Panc1 (cell line): Measurements from ENCODE around the gene MAST4. TPM values are rescaled to one million over a fixed set of nuclear protein-coding genes. Genes with fewer than 3 reads are reported as not detected.

ENCODE experiments used
- ATAC-seq: fragments of 200-7000 bp; cut with Tn5 transposase; 2 replicates; pipeline ENCODE4 v1.9.1; 2020; ENCODE audit warnings: mild to moderate bottlenecking, moderate library complexity
- BruUV-seq: library from RNA; stranded (reverse); fragments of 400-500 nt; replicated peaks from 2 replicates; lab custom pipeline; 2021; lab: Mats Ljungman, UMichigan
- CTCF ChIA-PET: fragments of 300-600 bp; sonication (Branson Sonifier 250); formaldehyde crosslinking; loops from one replicate; lab custom pipeline; 2022; ENCODE audit warnings: antibody characterized with exemption; lab: Charles Lee
- POLR2A ChIA-PET: fragments of 300-600 bp; sonication (Branson Sonifier 250); formaldehyde crosslinking; loops from one replicate; lab custom pipeline; 2022; ENCODE audit warnings: antibody characterized with exemption; lab: Charles Lee
- DNase-seq: peaks from one replicate; pipeline ENCODE4 v3.0.0-alpha.2; 2010; ENCODE audit warnings: low read depth, low spot score
- H3K27ac ChIP-seq: 2 replicates; pipeline ENCODE4 v1.5.1; 2011; ENCODE audit warnings: mild to moderate bottlenecking, low read length, inconsistent platforms
- H3K27me3 ChIP-seq: fragments of 200-500 bp; sonication (Bioruptor generic); 2 replicates; pipeline ENCODE4 v1.6.0; 2014; ENCODE audit warnings: low read length, inconsistent platforms; ENCODE audit not compliant: control insufficient read depth, insufficient read depth
- H3K36me3 ChIP-seq: fragments of 200-500 bp; sonication (Bioruptor generic); 2 replicates; pipeline ENCODE4 v1.5.1; 2014; ENCODE audit warnings: inconsistent platforms, mild to moderate bottlenecking, low read length, moderate library complexity; ENCODE audit not compliant: control insufficient read depth, insufficient read depth
- H3K4me1 ChIP-seq: 2 replicates; pipeline ENCODE4 v1.5.1; 2011; ENCODE audit warnings: inconsistent platforms, mild to moderate bottlenecking, low read length, moderate library complexity; ENCODE audit not compliant: control insufficient read depth, insufficient read depth
- H3K4me3 ChIP-seq, 2 experiments: 2 replicates each; pipeline ENCODE4 v1.5.1; 2011 to 2012; ENCODE audit warnings: low read depth in 2 of 2, low read length in 2 of 2, mild to moderate bottlenecking in 2 of 2, inconsistent platforms in 1 of 2, moderate library complexity in 1 of 2
- H3K9me3 ChIP-seq: fragments of 200-500 bp; sonication (Bioruptor generic); 2 replicates; pipeline ENCODE4 v1.5.1; 2014; ENCODE audit warnings: low read depth, mild to moderate bottlenecking, inconsistent platforms, low read length, moderate library complexity; ENCODE audit not compliant: control insufficient read depth, insufficient read depth
- CTCF ChIP-seq: fragments of 450-650 bp; IDR thresholded peaks from 2 replicates; pipeline ENCODE4 v1.5.1; 2017; ENCODE audit warnings: mild to moderate bottlenecking
- POLR2AphosphoS5 ChIP-seq: IDR thresholded peaks from 2 replicates; pipeline ENCODE4 v1.6.1; 2012; ENCODE audit warnings: mild to moderate bottlenecking, low read depth, low read length, moderate library complexity
- REST ChIP-seq, 2 experiments: IDR thresholded peaks; 2 replicates each; pipeline ENCODE4 v1.6.1; 2011 to 2012; ENCODE audit warnings: low read depth in 2 of 2, control low read depth in 1 of 2, low read length in 1 of 2, mild to moderate bottlenecking in 1 of 2, moderate library complexity in 1 of 2; ENCODE audit not compliant: insufficient read depth in 1 of 2
- SIN3A ChIP-seq: IDR thresholded peaks from 2 replicates; pipeline ENCODE4 v1.6.1; 2012; ENCODE audit warnings: low read depth, mild to moderate bottlenecking, low read length, moderate library complexity, borderline replicate concordance; ENCODE audit not compliant: insufficient read depth
- TCF7L2 ChIP-seq: IDR thresholded peaks from 2 replicates; pipeline ENCODE4 v1.6.1; 2011; ENCODE audit warnings: mild to moderate bottlenecking, low read depth, low read length, inconsistent platforms
- in situ Hi-C: cut with HindIII; loops from 2 replicates; pipeline ENCODE4 v1.10.0; 2016; ENCODE audit warnings: low sequenced_read_pairs, low pct_unique_long_range_greater_than_20kb
- intact Hi-C: fragments of 100-400 bp; cut with micrococcal nuclease; formaldehyde crosslinking; loops from one replicate; pipeline ENCODE4 v1.10.0; 2022; ENCODE audit not compliant: unreplicated experiment
- total RNA-seq: library from RNA; stranded (reverse); gene quantifications from one replicate; pipeline ENCODE4 v1.2.1, GENCODE V29; 2021; ENCODE audit not compliant: unreplicated experiment

MAST4 gene
- total RNA-seq, 1 experiment from 2014 or later, result 1.8 TPM

GRCh38 chr5:67035098-67035740 lies 439.0 kb downstream of the MAST4 start:
- Histone ChIP-seq H3K4me1 (no peaks in the 10 kb centered on the region), H3K4me3 (no peak overlapping the region), H3K27me3 (no peaks in the 10 kb centered on the region), H3K27ac (no peak overlapping the region), H3K36me3 (no peaks in the 10 kb centered on the region), H3K9me3 (no peaks in the 10 kb centered on the region)
- CTCF ChIA-PET, result no interaction called here
- POLR2A ChIA-PET, result no interaction called here
- DNase-seq (no peak), ATAC-seq (no peak)
- no TSS peak for BruUV-seq
- intact Hi-C loops (no loop called here), in situ Hi-C loops (no loop called here)
- TF ChIP-seq SIN3A, result no peak
- no peak for TF ChIP-seq POLR2AphosphoS5
- TF ChIP-seq TCF7L2, result no peak
- TF ChIP-seq CTCF, result no peak
- no peak for TF ChIP-seq REST (IDR thresholded peaks at IDR 0.05; ENCODE audit: insufficient read depth in 1 of 2, low read depth in 2 of 2, low read length in 1 of 2)

GRCh38 chr5:67037171-67037570 lies 441.0 kb downstream of the MAST4 start:
- no peaks in the 10 kb centered on the region for H3K27me3 ChIP-seq
- ATAC-seq (no peak), DNase-seq (no peak)
- ChIA-PET CTCF (no interaction called here), POLR2A (no interaction called here)
- no peaks in the 10 kb centered on the region for H3K9me3 ChIP-seq
- in situ Hi-C loops (no loop called here), intact Hi-C loops (no loop called here)
- TF ChIP-seq TCF7L2, result no peak
- no peak for TF ChIP-seq POLR2AphosphoS5
- TF ChIP-seq SIN3A, result no peak
- no peak for TF ChIP-seq REST (IDR thresholded peaks at IDR 0.05; ENCODE audit: insufficient read depth in 1 of 2, low read depth in 2 of 2, low read length in 1 of 2)
- no peak for TF ChIP-seq CTCF
- no peaks in the 10 kb centered on the region for H3K4me1 ChIP-seq
- H3K4me3 ChIP-seq, result no peak overlapping the region
- H3K27ac ChIP-seq, result no peak overlapping the region
- no TSS peak for BruUV-seq
- H3K36me3 ChIP-seq, result no peaks in the 10 kb centered on the region
